HepG2 (cell line): ENCODE results near the gene PPIL3. TPM values are rescaled to one million over a fixed set of nuclear protein-coding genes. Genes with fewer than 3 reads are reported as not detected.
A peak's percentile ranks its signal among the peaks of the same experiment; 100 is the strongest.

Experiments used
- DR1 ChIP-seq: sonication (generic); formaldehyde crosslinking; IDR thresholded peaks from 2 replicates; pipeline ENCODE4 v1.8.0; 2021; ENCODE audit warnings: mild to moderate bottlenecking, missing genetic modification reagents, inconsistent platforms
- MIXL1 ChIP-seq: IDR thresholded peaks from 2 replicates; pipeline ENCODE4 v1.6.1; 2016
- SRSF4 ChIP-seq: fragments of 200-400 bp; formaldehyde crosslinking; IDR thresholded peaks from one replicate; pipeline ENCODE4 v1.6.1; 2018; ENCODE audit warnings: mild to moderate bottlenecking, low read depth, low read length, moderate library complexity; ENCODE audit not compliant: poor library complexity, severe bottlenecking
- TRIM24 ChIP-seq: sonication (generic); formaldehyde crosslinking; IDR thresholded peaks from 2 replicates; pipeline ENCODE4 v1.8.0; 2022; ENCODE audit warnings: mild to moderate bottlenecking, missing genetic modification reagents
- ZBTB40 ChIP-seq, 2 experiments: fragments of 450-650 bp in 1 of 2; sonication (generic) in 1 of 2; formaldehyde crosslinking in 1 of 2; IDR thresholded peaks; 2 replicates each; pipeline versions ENCODE4 v1.6.1 to v1.8.0; 2016 to 2022; ENCODE audit warnings: antibody characterized with exemption in 1 of 2, mild to moderate bottlenecking in 1 of 2, missing genetic modification reagents in 1 of 2
- ZNF407 ChIP-seq: sonication (generic); formaldehyde crosslinking; IDR thresholded peaks from one replicate; pipeline ENCODE4 v1.5.1; 2020; ENCODE audit warnings: mild to moderate bottlenecking, missing genetic modification reagents; ENCODE audit errors: not compliant biosample characterization
- ZSCAN5A ChIP-seq: sonication (generic); formaldehyde crosslinking; IDR thresholded peaks from 2 replicates; pipeline ENCODE4 v1.8.0; 2022; ENCODE audit warnings: mild to moderate bottlenecking, missing genetic modification reagents, borderline replicate concordance
- polyA plus RNA-seq, 8 experiments: library from polyadenylated mRNA; depleted of rRNA in 3 of 8; stranded (reverse) in 7 of 8; unstranded in 1 of 8; fragments of >200 nt; fragmentation: Illumina TruSeq in 4 of 8; extraction: Trizol in 4 of 8; gene quantifications; 2 replicates each; pipeline versions ENCODE4 v1.2.1 to v1.2.3, GENCODE V29; 2011 to 2016; ENCODE audit warnings: low read depth in 4 of 8, missing spikeins in 1 of 8, mixed read lengths in 1 of 8; ENCODE audit not compliant: insufficient read depth in 1 of 8
- total RNA-seq, 5 experiments: library from RNA; depleted of rRNA; stranded (reverse); fragments of >200 nt; fragmentation: Illumina TruSeq; extraction: Trizol; gene quantifications; 2 replicates each; pipeline ENCODE4 v1.2.3, GENCODE V29; 2016; ENCODE audit warnings: low read depth in 1 of 5

Gene PPIL3
- total and polyA plus RNA-seq, 2 of the 13 experiments (the other 11 are each of a cell fraction or from before 2014, with no cell fraction given), result 98.7 to 107 TPM

- TF ChIP-seq ZNF407 (CRISPR knock-in tag) (peak; percentile 84), ZBTB40 (IDR thresholded peaks at IDR 0.05) (no peak), ZBTB40 (CRISPR knock-in tag; IDR thresholded peaks at IDR 0.05) (peak; percentile 91), DR1 (CRISPR knock-in tag) (peak; percentile 63; the same call in 1 of the 2 replicates), SRSF4 (no peak), ZSCAN5A (CRISPR knock-in tag) (no peak), MIXL1 (CRISPR knock-in tag) (no peak), TRIM24 (CRISPR knock-in tag) (no peak)
These were observed 44.6 kb downstream of the PPIL3 start (continued) for GRCh38 chr2:200843993-200844948.
